Vagina (tissue), 2 donors: ENCODE measurements around the gene FCGR2B.
"Not testable (repeated sequence)": the region's sequence is repeated elsewhere in the genome, so short reads cannot be mapped to it uniquely, and the experiment has no call there.

Source experiments
- CTCF ChIP-seq, 3 experiments: fragments of 450-650 bp in 2 of 3; fragments of 200-600 bp in 1 of 3; sonication (generic) in 1 of 3; IDR thresholded peaks; one replicate each; pipeline ENCODE4 v1.5.1; 2017 to 2019; ENCODE audit warnings: antibody characterized with exemption in 3 of 3, mild to moderate bottlenecking in 2 of 3, moderate library complexity in 2 of 3
- POLR2A ChIP-seq, 2 donors: fragments of 450-650 bp; IDR thresholded peaks; one replicate each; pipeline ENCODE4 v1.6.1; 2017; ENCODE audit warnings: antibody characterized with exemption in 2 of 2, mild to moderate bottlenecking in 2 of 2, moderate library complexity in 2 of 2

- not testable (repeated sequence) for TF ChIP-seq CTCF, POLR2A (IDR thresholded peaks at IDR 0.05)
These were observed 9.4 kb upstream of the FCGR2B start for GRCh38 chr1:161653541-161653940.
